ENCODE results near the gene RNU1-1.
"Not testable (repeated sequence)": the region's sequence is repeated elsewhere in the genome, so short reads cannot be mapped to it uniquely, and the experiment has no call there.

Gene RNU1-1

DNA sequence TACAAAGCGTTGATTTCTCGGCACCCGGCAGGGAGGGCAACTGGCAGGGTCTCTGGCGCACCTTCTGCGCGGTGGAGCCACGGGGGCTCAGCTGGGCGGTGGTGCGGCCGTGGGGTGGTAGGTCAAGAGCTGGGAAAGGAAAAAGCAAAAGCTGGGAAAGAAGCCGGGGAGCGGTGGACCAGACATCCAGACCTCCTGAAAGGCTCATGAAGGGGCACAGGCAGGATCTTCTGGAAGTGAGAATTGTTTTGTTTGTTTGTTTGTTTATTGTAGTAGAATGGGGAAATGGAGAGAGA is 7.2 kb upstream of the RNU1-1 start:
- no peak for DNase-seq

GRCh38 chr1:16520435-16521287 is 6.6 kb upstream of the RNU1-1 start:
- not testable (repeated sequence) for DNase-seq

GRCh38 chr1:16519255-16519951 is 5.3 kb upstream of the RNU1-1 start:
- not testable (repeated sequence) for DNase-seq

GRCh38 chr1:16518913-16519254 is 4.8 kb upstream of the RNU1-1 start:
- DNase-seq = not testable (repeated sequence)

DNA sequence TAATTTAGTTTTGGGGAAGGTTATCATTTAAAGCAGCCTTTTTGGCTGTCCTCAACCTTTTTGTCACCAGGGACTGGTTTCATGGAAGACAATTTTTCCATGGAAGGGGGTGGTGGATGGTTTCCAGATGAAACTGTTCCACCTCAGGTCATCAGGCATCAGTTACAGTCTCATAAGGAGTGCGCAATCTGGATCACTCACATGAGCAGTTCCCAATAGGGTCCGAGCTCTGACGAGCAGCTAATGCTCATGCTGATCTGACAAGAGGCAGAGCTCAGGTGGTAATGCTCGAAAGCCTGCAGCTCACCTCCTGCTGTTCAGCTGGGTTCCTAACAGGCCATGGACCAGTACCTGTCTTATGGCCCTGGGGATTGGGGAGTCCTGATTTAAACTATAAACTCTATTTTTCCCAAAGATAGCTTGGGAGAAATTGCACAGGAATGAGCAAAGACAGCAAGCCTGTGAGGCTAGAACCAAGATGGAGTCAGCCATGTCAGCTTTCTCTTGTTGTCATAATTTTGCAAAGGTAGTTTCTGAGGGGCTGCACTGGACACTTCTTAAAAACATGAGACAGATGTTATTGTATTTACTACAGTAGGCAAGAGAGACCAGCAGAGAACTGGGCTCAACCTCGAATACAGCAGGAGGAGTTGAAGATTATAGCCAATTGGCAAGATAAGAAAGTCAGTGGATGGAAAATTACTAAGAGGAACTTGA is 2.8 kb upstream of the RNU1-1 start:
- DNase-seq = not testable (repeated sequence)

DNA sequence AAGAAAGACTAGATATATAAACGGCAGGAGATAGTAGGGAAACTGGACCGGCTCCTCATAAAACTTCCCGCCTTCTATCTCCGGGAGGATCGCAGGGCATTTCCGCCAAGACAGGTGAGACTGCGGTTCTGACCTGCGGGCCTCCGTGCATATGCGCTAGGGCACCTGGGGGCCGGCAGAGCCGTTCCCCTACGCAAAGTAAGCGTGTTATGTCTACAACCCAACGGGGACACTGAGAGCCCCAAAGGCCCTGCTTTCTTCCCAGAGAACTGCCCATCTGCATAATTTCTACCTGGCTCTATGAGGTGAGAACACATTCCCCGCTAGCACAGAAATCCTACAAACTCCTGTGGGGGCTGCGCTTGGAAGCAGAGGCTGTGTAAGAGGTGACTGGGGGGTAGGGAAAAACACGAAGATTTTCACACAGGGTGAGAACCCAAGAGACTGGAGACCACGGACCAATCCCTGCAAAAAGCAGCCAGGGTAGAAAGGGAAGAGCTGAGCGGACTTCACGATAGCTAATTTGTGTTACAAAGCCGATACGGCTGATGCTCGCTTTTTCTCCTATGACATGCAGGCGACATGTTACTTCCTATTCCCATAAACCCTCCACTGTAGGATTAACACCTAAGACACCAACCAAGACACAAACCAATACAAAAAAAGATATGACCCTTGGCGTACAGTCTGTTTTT is 526 bp downstream of the RNU1-1 start:
- peak; percentile 99 for DNase-seq

GRCh38 chr1:16512624-16513411 is 1.3 kb downstream of the RNU1-1 start:
- DNase-seq = peak; percentile 43

GRCh38 chr1:16511926-16512325 is 2.2 kb downstream of the RNU1-1 start:
- not testable (repeated sequence) for DNase-seq

DNA sequence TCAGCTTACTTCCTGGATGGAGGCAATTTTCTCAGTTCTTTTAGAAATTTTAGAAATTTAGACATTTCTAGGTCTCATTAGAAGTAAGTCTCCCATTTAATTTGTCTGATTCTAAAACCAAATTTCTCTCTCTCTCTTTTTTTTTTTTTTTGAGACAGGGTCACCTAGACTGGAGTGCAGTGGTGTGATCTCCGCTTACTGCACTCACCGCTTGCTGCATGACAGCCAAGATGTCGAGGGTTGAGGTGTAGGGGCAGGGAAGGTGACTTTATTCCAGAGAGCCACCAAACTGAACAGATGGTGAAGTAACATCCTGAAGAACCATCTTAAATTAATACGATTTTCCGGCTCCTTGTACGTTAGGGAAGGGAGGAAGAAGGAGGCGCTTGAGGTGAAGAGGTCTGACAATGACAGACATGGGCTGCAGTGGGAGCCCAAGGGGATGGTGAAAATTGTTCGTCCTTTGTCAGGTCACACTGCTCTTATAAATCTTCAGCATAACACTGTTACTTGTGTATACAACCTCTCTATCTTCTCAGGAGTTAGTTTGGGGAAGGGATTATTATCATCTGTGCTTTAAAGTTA is 5.1 kb downstream of the RNU1-1 start:
- not testable (repeated sequence) for DNase-seq

- DNase-seq = not testable (repeated sequence)
These were observed 7.5 kb downstream of the RNU1-1 start for GRCh38 chr1:16506364-16507136.

- not testable (repeated sequence) for DNase-seq
These were observed 8.2 kb downstream of the RNU1-1 start for GRCh38 chr1:16505870-16506269.

GRCh38 chr1:16503494-16503893 is 10.6 kb downstream of the RNU1-1 start:
- DNase-seq = no peak

- not testable (repeated sequence) for DNase-seq
These were observed 12.6 kb downstream of the RNU1-1 start for GRCh38 chr1:16501446-16501845.

- not testable (repeated sequence) for DNase-seq
These were observed 13.1 kb downstream of the RNU1-1 start for GRCh38 chr1:16500975-16501374.

DNA sequence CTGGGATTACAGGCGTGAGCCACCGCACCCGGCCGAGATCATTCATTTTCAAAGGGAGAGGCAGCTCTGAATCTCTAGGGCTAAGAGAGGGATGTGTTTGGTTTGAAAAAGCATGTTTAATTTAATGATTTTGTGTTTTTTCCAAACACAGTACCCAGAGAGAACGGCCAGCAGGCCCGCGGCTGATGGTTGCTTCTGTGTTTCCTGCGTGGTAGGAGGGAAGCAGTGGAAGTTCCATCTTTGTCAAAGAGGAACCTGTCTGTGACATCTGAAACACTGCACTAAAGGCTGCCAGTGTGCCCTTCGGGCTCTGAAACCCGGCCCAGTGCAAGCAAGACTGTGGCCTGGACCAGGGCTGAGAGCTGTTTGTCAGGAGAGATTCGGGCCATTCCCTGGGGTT is 13.6 kb downstream of the RNU1-1 start:
- DNase-seq = not testable (repeated sequence)

DNA sequence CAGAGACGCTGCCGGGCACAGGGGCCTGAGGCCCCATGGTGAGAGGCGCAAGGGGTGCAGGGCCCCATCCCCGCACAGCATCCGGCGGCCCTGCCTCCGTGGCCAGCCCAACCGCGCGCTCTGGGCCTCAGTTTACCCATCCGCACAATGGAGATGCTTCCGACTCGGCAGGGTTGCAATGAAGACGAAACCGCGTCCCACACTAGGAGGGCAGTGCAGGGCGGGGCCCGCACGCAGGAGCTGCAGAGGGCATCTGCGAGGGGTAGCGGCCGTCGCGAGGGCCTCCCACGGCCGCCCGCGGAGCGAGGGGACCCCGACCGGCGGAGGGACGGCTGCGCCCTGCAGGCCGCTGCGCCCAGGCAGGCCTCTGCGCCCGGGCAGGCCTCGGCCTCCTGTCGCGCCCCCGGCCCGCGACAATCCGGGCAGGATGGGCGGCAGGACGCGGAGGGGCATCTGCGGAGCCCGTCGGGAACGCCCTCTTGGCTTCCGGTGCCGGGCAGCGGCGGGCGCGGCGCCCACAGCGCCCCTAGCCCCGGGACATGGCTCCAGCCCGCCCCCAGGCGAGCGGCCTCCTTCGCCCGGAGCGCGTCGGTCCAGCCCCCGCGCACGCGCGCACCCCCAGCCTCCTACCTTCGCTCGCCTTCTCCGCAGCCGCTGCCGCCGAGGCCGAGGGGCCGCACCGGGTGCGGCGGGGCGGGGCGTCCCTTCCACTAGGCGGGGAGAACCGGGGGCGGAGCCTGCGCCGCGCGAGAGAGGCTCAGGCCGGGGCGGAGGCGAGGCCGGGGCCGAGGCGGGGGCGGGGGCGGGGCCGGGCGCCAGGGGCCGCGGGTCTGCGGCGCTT is 15.3 kb downstream of the RNU1-1 start:
- DNase-seq = peak; percentile 95

GRCh38 chr1:16498047-16498446 is 16.0 kb downstream of the RNU1-1 start:
- not testable (repeated sequence) for DNase-seq

GRCh38 chr1:16497474-16497904 is 16.6 kb downstream of the RNU1-1 start:
- not testable (repeated sequence) for DNase-seq

GRCh38 chr1:16493731-16494130 is 20.4 kb downstream of the RNU1-1 start:
- not testable (repeated sequence) for DNase-seq

DNA sequence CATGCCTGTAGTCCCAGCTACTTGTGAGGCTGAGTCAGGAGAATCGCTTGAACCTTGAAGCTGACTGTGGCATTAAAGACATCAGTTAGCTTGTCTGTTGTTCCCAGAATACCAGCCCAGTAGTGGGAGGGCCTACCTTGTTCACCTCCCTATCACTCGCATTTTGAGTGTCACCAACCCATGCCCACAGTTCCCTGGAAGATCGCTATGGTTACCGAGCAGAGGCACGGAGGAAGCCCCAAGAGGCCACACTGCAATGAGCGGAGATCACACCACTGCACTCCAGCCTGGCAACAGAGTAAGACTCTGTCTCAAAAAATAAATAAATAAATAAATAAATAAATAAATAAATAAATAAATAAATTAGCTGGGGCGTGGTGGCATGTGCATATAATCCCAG is 21.1 kb downstream of the RNU1-1 start:
- DNase-seq = not testable (repeated sequence)

All from NCI-H1092 treated with DMSO at 0.1 percent for 48 hours (cell line).